ENCODE data around the gene GPR39. TPM values are rescaled to one million over a fixed set of nuclear protein-coding genes. Genes with fewer than 3 reads are reported as not detected.
A peak's percentile ranks its signal among the peaks of the same experiment; 100 is the strongest.

Gene GPR39
- total and polyA plus RNA-seq, 7 donors = 0.05 to 0.08 TPM; not detected in 5

- Histone ChIP-seq H3K4me1 (peaks cover 13% of the 10 kb centered on the region), H3K36me3 (ENCODE audit: insufficient read depth in 1 of 2, low read depth in 1 of 2) (no peaks in the 10 kb centered on the region), H3K27me3 (ENCODE audit: insufficient read depth in 3 of 3, low read length in 2 of 3) (no peaks in the 10 kb centered on the region), H3K27ac (no peak overlapping the region), H3K9me3 (no peaks in the 10 kb centered on the region), H3K4me3 (no peak overlapping the region)
- TF ChIP-seq, protein P1, sequence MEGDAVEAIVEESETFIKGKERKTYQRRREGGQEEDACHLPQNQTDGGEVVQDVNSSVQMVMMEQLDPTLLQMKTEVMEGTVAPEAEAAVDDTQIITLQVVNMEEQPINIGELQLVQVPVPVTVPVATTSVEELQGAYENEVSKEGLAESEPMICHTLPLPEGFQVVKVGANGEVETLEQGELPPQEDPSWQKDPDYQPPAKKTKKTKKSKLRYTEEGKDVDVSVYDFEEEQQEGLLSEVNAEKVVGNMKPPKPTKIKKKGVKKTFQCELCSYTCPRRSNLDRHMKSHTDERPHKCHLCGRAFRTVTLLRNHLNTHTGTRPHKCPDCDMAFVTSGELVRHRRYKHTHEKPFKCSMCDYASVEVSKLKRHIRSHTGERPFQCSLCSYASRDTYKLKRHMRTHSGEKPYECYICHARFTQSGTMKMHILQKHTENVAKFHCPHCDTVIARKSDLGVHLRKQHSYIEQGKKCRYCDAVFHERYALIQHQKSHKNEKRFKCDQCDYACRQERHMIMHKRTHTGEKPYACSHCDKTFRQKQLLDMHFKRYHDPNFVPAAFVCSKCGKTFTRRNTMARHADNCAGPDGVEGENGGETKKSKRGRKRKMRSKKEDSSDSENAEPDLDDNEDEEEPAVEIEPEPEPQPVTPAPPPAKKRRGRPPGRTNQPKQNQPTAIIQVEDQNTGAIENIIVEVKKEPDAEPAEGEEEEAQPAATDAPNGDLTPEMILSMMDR (IDR thresholded peaks at IDR 0.05) = no peak
- ATAC-seq (no peak), DNase-seq (no peak)
- intact Hi-C loops (cut with DNase I) = no loop called here
- 71 to 82% (median 73%) methylated on average over 6 of the region's 6 CpGs for WGBS, 3 donors
Observed at GRCh38 chr2:132419941-132420340, 3.3 kb downstream of the GPR39 start.

- no peak overlapping the region for H3K4me3 ChIP-seq
- no peak for ATAC-seq
- H3K27ac ChIP-seq = no peak overlapping the region
- intact Hi-C loops (cut with DNase I) = no loop called here
- no peaks in the 10 kb centered on the region for H3K27me3 ChIP-seq (ENCODE audit: insufficient read depth in 3 of 3, low read length in 2 of 3)
- H3K36me3 ChIP-seq (ENCODE audit: insufficient read depth in 1 of 2, low read depth in 1 of 2) = no peaks in the 10 kb centered on the region
- TF ChIP-seq, protein P1 (IDR thresholded peaks at IDR 0.05) = no peak
- no peaks in the 10 kb centered on the region for H3K9me3 ChIP-seq
- WGBS, 3 donors = 82 to 88% (median 87%) methylated on average over 2 of the region's 2 CpGs
- H3K4me1 ChIP-seq = peaks cover 6% of the 10 kb centered on the region
- DNase-seq = no peak
Observed at GRCh38 chr2:132420816-132421805, 4.5 kb downstream of the GPR39 start.

DNA sequence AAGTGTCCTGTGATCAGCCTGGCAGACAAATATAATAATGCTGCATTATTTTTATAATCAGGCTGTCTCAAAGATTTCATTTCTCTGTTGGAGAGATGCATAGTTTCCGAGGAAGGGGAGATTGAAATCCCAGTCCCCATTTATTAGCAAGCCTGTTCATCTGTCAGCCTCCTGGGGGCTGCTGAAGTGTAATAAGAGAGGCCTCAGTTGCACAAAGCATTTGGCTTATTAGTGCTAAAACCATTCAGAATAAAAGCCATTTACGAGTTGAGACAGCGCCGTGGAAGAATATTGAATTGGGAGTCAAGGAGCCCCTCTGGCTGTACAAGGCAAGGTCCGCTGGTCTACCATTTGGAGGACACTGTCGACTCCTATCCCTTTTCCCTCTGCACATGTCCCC lies 6.1 kb downstream of the GPR39 start:
- ATAC-seq = no peak
- TF ChIP-seq, protein P1 (IDR thresholded peaks at IDR 0.05) = no peak
- H3K9me3 ChIP-seq = no peaks in the 10 kb centered on the region
- no peaks in the 10 kb centered on the region for H3K4me1 ChIP-seq
- no peaks in the 10 kb centered on the region for H3K27me3 ChIP-seq (ENCODE audit: insufficient read depth in 3 of 3, low read length in 2 of 3)
- no peaks in the 10 kb centered on the region for H3K36me3 ChIP-seq (ENCODE audit: insufficient read depth in 1 of 2, low read depth in 1 of 2)
- 81 to 90% (median 86%) methylated on average over 6 of the region's 6 CpGs for WGBS, 3 donors
- intact Hi-C loops (cut with DNase I) = no loop called here
- no peak overlapping the region for H3K4me3 ChIP-seq
- no peak overlapping the region for H3K27ac ChIP-seq
- DNase-seq = no peak

GRCh38 chr2:132424526-132425121 lies 8.0 kb downstream of the GPR39 start:
- H3K4me1 ChIP-seq = no peaks in the 10 kb centered on the region
- H3K36me3 ChIP-seq (ENCODE audit: insufficient read depth in 1 of 2, low read depth in 1 of 2) = no peaks in the 10 kb centered on the region
- ATAC-seq = peak in 3 of 4 donors; percentile 20 to 40 (median 30)
- no peak overlapping the region for H3K4me3 ChIP-seq
- H3K27me3 ChIP-seq (ENCODE audit: insufficient read depth in 3 of 3, low read length in 2 of 3) = no peaks in the 10 kb centered on the region
- H3K9me3 ChIP-seq = no peaks in the 10 kb centered on the region
- intact Hi-C loops (cut with DNase I) = no loop called here
- peak in 1 of 2 donors; percentile 25 for DNase-seq
- TF ChIP-seq, protein P1 (IDR thresholded peaks at IDR 0.05) = no peak
- 37 to 53% (median 49%) methylated on average over 5 of the region's 5 CpGs for WGBS, 3 donors
- H3K27ac ChIP-seq = no peak overlapping the region
